GM15510 (cell line): ENCODE results near the gene TRPV5.

Source experiments
- POLR2A ChIP-seq: IDR thresholded peaks from 3 replicates; pipeline ENCODE4 v1.6.1; 2011; ENCODE audit warnings: borderline replicate concordance; ENCODE audit not compliant: insufficient read length; ENCODE audit errors: extremely low read depth

TRPV5 gene

GRCh38 chr7:142933624-142934023 lies at the start of gene TRPV5:
TSS of gene TRPV5 (minus strand) at chr7:142933746. CDS start at chr7:142933459, 287 bp downstream.
- TF ChIP-seq POLR2A: no peak

- TF ChIP-seq POLR2A: no peak
Observed at GRCh38 chr7:142974626-142975025, 41.1 kb upstream of the TRPV5 start.

GRCh38 chr7:142969183-142969582 lies 35.6 kb upstream of the TRPV5 start:
- no peak for TF ChIP-seq POLR2A

GRCh38 chr7:142968229-142968628 lies 34.7 kb upstream of the TRPV5 start:
- TF ChIP-seq POLR2A: no peak

- TF ChIP-seq POLR2A: no peak
Observed at GRCh38 chr7:142964502-142965246, 31.1 kb upstream of the TRPV5 start.

- TF ChIP-seq POLR2A: no peak
Observed at GRCh38 chr7:142963993-142964392, 30.4 kb upstream of the TRPV5 start.

GRCh38 chr7:142962991-142963390 lies 29.4 kb upstream of the TRPV5 start:
- no peak for TF ChIP-seq POLR2A

GRCh38 chr7:142961973-142962926 lies 28.7 kb upstream of the TRPV5 start, which contains the start of gene KEL:
TSS of gene KEL (minus strand) at chr7:142962363. CDS start at chr7:142962206, 157 bp downstream.
- no peak for TF ChIP-seq POLR2A

- TF ChIP-seq POLR2A: no peak
Observed at GRCh38 chr7:142961595-142961972, 28.0 kb upstream of the TRPV5 start.

GRCh38 chr7:142960955-142961512 lies 27.5 kb upstream of the TRPV5 start:
- TF ChIP-seq POLR2A: no peak

- TF ChIP-seq POLR2A: no peak
Observed at GRCh38 chr7:142959202-142959601, 25.7 kb upstream of the TRPV5 start.

- TF ChIP-seq POLR2A: no peak
Observed at GRCh38 chr7:142957723-142958122, 24.2 kb upstream of the TRPV5 start.

GRCh38 chr7:142956951-142957623 lies 23.5 kb upstream of the TRPV5 start:
- no peak for TF ChIP-seq POLR2A

GRCh38 chr7:142954680-142955268 lies 21.2 kb upstream of the TRPV5 start:
- no peak for TF ChIP-seq POLR2A

GRCh38 chr7:142950235-142950634 lies 16.7 kb upstream of the TRPV5 start:
- no peak for TF ChIP-seq POLR2A

GRCh38 chr7:142948603-142949002 lies 15.1 kb upstream of the TRPV5 start:
- TF ChIP-seq POLR2A: no peak
